Stimulated activated CD4-positive, alpha-beta T cell treated with anti-CD3 and anti-CD28 coated beads, TNF-alpha, amount 100 ng/mL, for 24 hours (primary cell): ENCODE measurements around the gene CHIT1.
"Not testable (repeated sequence)": the region's sequence is repeated elsewhere in the genome, so short reads cannot be mapped to it uniquely, and the experiment has no call there.

ENCODE experiments used
- DNase-seq, 3 experiments: peaks; one replicate each; pipeline ENCODE4 v3.0.0-alpha.2; 2020; ENCODE audit warnings: low read depth in 3 of 3

CHIT1 gene

GRCh38 chr1:203265541-203265940 is 36.1 kb upstream of the CHIT1 start:
- no peak for DNase-seq

- no peak for DNase-seq
Observed at GRCh38 chr1:203264052-203264501, 34.6 kb upstream of the CHIT1 start.

- no peak for DNase-seq
Observed at GRCh38 chr1:203263496-203263895, 34.0 kb upstream of the CHIT1 start.

DNA sequence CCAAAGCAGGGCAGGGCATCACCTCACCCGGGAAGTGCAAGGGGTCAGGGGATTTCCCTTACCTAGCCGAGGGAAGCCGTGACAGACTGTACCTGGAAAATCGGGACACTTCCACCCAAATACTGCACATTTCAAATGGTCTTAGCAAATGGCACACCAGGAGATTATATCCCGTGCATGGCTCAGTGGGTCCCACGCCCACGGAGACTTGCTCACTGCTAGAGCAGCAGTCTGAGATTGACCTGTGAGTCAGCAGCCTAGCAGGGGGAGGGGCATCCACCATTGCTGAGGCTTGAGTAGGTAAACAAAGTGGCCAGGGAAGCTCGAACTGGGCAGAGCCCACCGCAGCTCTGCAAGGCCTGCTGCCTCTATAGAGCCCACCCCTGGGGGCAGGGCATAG is 27.2 kb upstream of the CHIT1 start:
- not testable (repeated sequence) for DNase-seq

GRCh38 chr1:203254782-203255181 is 25.3 kb upstream of the CHIT1 start:
- DNase-seq, result not testable (repeated sequence)

DNA sequence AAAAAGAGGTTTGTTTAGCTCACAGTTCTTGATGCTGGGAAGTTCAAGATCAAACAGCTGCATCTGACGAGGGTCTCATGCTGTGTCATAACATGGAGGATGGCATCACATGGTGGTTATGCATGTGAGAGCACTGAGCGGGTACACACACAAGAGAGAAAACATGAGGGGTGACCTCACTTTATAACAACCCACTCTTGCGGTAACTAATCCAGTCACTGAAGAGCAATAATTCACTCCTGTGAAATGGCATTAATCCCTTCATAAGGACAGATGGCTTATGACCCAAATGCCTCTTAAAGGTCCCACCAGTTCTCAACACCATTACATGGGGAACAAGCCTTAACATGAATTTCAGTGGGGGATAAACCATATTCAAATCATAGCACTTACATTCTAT is 23.2 kb upstream of the CHIT1 start:
- DNase-seq, result no peak

DNA sequence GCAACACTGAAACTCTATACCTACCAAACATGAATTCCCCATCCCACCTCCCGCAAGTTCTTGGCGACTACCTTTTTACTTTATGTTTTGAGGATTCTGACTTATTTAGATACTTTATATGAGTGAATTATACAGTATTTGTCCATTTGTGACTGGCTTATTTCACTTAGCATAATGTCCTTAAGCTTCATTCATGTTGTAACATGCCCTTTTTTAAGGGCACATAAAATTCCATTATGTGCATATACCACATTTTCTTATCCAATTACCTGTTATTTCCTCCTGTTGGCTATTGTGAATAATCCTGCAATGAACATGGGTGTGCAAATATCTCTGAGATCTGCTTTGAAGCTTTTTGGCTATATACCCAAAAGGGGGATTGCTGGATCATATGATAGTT is 22.0 kb upstream of the CHIT1 start:
- no peak for DNase-seq

GRCh38 chr1:203250911-203251310 is 21.4 kb upstream of the CHIT1 start:
- DNase-seq, result no peak

DNA sequence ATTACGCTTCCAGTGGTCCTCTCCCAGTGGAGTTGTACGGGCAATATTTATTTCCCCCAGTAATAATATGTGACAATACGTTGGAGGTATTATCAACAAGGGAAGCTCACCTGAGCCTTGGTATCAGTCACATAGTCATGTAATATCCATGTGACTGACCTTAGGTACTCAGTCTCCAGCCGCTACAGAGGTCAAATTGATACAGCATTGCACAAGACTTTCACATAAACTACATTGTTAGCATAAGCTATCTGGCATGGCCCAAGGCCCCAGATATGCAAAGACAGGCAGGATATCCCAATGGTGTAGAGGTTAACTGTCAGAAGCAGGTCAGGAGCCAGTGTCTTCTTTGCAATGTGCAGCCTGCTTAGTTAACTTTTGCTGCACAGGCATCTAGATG is 15.3 kb upstream of the CHIT1 start:
- no peak for DNase-seq

- not testable (repeated sequence) for DNase-seq
Observed at GRCh38 chr1:203241708-203242107, 12.2 kb upstream of the CHIT1 start.

GRCh38 chr1:203239526-203240305 is 10.2 kb upstream of the CHIT1 start:
- DNase-seq, result no peak

DNA sequence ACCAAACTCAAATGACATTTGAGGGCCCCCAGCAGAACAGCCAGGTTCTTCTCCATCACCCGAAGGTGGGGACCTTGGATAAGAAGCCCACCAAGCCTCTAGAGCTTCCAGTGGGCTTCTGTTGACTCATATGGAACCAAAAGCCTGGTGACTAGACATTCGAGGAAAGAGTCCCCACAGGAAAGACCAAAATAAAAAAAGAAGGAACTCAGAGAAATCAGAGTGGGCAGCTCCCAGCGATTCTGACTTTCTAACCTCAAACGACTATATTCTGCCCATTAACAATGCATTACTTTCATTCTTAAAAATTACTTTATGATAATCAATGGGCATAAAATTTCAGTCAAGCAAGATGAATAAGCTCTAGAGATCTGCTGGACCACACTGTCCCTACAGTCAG is 9.6 kb upstream of the CHIT1 start:
- DNase-seq, result no peak

GRCh38 chr1:203238535-203238934 is 9.1 kb upstream of the CHIT1 start:
- DNase-seq, result no peak

GRCh38 chr1:203234901-203235300 is 5.4 kb upstream of the CHIT1 start:
- not testable (repeated sequence) for DNase-seq

- DNase-seq, result no peak
Observed at GRCh38 chr1:203228670-203229069, 803 bp downstream of the CHIT1 start.

DNA sequence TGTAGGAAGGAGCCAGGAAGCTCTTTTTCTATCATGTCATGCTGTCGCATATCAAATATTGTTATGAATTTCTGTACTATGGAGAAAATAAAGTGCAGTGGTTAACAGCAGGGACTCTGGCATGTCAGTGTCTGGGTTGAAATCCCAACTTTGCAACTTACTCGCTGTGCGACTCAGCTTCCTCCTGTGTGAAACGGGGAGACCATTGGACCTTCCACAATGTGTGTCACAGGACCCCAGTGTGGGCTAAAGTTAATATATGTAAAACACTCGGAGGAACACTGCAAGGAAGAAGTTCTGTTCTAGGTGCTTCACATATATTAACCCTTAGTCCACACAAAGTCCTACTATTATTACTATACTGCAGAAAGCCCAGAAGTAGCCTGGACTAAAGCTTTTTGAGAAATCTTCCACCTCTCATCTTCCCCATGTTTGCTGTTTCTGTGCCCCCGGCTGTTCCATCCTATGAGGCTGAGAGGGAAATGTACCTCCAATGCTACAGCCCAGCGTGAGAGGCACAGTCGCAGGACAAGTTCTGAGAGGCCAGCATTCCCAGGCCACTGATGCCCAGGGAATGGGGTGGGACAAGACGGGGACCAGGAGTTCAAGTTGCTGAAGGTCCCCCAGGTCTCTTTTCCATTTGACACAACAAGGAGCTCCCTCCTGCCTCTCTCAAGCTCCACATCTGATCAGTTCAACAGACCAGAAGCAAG is 1.9 kb downstream of the CHIT1 start:
- no peak for DNase-seq

DNA sequence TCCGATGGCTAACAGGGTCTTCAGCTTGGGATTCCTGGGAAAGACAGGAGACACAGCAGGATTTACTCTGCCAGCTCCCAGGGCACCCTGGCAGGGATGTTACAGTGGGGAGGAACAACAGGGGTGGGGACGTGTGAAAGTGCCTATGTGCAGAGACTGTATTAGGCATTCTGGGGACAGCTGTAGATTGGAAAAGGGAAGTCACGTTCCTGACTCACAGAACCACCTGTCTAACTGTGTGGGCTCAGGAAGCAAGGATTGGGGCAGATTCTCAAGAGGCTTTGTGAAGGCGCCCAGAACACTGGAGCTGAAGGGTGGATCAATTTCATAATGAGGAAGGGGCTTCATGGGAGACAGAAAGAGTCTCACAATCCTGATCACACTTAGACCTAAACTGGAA is 4.4 kb downstream of the CHIT1 start:
- no peak for DNase-seq

DNA sequence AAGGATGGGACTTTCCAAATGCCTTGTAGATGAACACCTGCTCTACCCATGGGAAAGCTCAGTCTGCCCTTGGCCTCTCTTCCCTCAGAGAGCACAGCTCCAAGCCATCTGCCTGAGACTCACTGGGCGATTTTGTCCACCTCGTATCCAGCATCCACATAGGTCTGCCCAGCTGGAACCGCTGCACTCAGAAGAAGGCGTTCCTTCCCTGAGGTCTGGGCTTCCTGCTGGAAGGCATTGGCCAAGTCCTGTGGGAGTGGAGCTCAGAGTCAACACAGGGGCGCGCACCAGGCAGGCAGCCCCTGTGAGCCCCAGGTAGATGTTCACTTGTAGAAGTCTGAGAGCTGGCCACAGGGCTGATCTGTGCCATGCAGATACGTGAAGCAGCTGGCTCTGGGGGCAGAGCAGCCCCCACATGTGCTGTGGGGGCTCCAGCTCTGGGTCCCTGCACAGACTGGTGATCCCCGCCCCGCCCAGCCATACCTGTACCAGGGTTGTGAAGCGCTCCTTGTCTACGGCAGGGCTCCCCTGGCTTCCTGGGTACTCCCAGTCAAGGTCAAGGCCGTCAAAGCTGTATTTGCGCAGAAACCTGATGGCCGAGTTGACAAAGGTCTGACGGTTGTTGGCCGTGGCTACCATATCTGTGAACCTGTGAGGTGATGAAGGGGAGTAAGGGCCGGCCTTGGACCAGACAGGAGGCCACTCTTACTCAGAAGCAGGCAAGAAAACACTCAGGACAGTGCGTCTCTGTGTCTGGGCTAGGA is 6.3 kb downstream of the CHIT1 start:
- no peak for DNase-seq

DNA sequence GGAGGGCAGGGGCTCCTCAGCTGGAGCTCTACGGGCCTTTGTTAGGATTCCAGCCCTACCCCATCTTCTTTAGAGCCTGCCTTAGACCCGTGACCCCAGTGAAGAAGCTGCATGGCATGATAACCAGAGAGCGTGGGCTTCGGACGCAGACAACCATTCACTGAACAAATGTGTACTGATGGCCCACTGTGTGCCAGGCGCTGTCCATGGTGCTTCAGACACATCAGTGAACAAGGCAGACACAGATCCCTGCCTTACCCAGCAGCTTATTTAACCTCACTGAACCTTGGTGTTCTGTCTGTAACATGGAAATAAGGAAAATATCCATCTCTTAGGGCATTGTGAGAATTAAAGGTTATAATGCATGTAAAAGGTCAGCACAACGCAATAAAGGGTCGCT is 9.5 kb downstream of the CHIT1 start:
- DNase-seq, result no peak

- DNase-seq, result no peak
Observed at GRCh38 chr1:203219171-203219570, 10.3 kb downstream of the CHIT1 start.

- DNase-seq, result no peak
Observed at GRCh38 chr1:203217668-203218067, 11.8 kb downstream of the CHIT1 start.

- DNase-seq, result no peak
Observed at GRCh38 chr1:203217139-203217655, 12.3 kb downstream of the CHIT1 start.
